ENCODE measurements around the gene LRRN3.

The LRRN3 gene

GRCh38 chr7:111159426-111159825 is 68.5 kb downstream of the LRRN3 start:
- in situ Hi-C loops (cut with MboI; ENCODE audit: low sequenced_read_pairs), result no loop called here

- in situ Hi-C loops (cut with MboI; ENCODE audit: low sequenced_read_pairs), result no loop called here
Measured at GRCh38 chr7:111160297-111160696, 69.4 kb downstream of the LRRN3 start.

GRCh38 chr7:111162692-111163091 is 71.8 kb downstream of the LRRN3 start:
- in situ Hi-C loops (cut with MboI; ENCODE audit: low sequenced_read_pairs), result no loop called here

GRCh38 chr7:111164442-111164841 is 73.5 kb downstream of the LRRN3 start:
- in situ Hi-C loops (cut with MboI; ENCODE audit: low sequenced_read_pairs), result no loop called here

- in situ Hi-C loops (cut with MboI; ENCODE audit: low sequenced_read_pairs), result no loop called here
Measured at GRCh38 chr7:111168182-111168581, 77.3 kb downstream of the LRRN3 start.

- in situ Hi-C loops (cut with MboI; ENCODE audit: low sequenced_read_pairs), result no loop called here
Measured at GRCh38 chr7:111172564-111173257, 81.8 kb downstream of the LRRN3 start.

GRCh38 chr7:111173528-111173927 is 82.6 kb downstream of the LRRN3 start:
- in situ Hi-C loops (cut with MboI; ENCODE audit: low sequenced_read_pairs), result no loop called here

GRCh38 chr7:111173990-111174389 is 83.1 kb downstream of the LRRN3 start:
- in situ Hi-C loops (cut with MboI; ENCODE audit: low sequenced_read_pairs), result no loop called here

GRCh38 chr7:111174510-111174909 is 83.6 kb downstream of the LRRN3 start:
- in situ Hi-C loops (cut with MboI; ENCODE audit: low sequenced_read_pairs), result no loop called here

Data from HL-60/S4 treated with phorbol 12-myristate 13-acetate at 8.2 ng/mL for 4 days and 3 days (cell line).